CMK (cell line): ENCODE data around the gene CFH.
"Not testable (repeated sequence)": the region's sequence is repeated elsewhere in the genome, so short reads cannot be mapped to it uniquely, and the experiment has no call there.

Experiments
- DNase-seq: peaks from one replicate; pipeline ENCODE4 v3.0.0-alpha.2; 2010; ENCODE audit warnings: low read depth

Gene CFH

DNA sequence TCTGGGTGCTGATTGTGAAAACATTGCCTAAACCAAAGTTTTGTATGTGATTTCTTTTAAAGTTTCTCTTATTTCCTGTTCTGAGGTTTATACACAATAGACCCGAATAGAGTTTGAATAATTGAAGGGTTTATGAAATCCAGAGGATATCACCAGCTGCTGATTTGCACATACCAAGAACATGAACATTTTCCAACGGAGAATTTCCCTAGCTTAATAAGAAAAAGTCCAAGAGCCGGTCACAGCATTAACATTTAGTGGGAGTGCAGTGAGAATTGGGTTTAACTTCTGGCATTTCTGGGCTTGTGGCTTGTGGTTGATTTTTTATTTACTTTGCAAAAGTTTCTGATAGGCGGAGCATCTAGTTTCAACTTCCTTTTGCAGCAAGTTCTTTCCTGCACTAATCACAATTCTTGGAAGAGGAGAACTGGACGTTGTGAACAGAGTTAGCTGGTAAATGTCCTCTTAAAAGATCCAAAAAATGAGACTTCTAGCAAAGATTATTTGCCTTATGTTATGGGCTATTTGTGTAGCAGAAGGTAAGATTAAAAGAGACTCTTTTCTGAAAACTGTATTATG is at the start of gene CFH:
TSS of gene CFH (plus strand) at position 407 of the 579 bp plus-strand sequence. CDS start at position 482, 75 bp downstream.
- peak; percentile 29 for DNase-seq

DNA sequence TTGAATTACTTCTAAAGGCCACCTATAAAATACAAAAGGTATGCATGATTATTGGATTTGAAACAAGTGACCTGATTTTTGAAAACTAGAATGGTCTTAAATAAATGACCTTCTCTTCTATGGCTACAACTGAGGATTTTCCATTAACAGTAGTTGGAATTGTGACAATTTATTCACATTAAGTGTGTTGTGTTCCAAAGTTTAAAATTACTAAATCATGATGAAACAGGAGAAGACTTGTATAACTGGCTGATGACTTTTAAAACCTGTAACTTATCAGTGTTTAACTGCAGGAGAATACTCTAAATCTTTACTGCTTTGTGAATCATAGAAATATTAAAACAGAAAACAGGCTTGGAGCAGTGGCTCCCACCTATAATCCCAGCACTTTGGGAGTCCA is 48.2 kb upstream of the CFH start:
- DNase-seq, result no peak

DNA sequence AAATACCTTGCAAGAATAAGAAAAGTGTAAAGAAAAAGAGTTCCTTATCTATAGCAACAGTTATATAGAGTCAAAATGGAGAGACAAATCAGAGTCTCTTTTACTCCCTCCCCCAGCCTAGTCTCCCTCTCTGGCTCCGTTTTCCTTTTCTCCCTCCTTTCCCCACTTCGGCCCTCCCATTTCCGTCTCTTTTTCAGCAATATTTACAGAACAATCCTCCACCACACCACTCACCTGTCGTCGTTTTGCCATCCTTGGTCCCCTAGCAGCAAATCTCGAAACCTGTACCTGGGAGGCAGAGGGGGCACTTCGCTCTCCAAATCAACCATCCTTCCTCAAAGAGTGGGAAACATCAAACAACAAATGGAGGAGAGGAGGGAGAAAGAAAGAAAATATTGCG is 43.9 kb upstream of the CFH start:
- DNase-seq, result no peak

DNA sequence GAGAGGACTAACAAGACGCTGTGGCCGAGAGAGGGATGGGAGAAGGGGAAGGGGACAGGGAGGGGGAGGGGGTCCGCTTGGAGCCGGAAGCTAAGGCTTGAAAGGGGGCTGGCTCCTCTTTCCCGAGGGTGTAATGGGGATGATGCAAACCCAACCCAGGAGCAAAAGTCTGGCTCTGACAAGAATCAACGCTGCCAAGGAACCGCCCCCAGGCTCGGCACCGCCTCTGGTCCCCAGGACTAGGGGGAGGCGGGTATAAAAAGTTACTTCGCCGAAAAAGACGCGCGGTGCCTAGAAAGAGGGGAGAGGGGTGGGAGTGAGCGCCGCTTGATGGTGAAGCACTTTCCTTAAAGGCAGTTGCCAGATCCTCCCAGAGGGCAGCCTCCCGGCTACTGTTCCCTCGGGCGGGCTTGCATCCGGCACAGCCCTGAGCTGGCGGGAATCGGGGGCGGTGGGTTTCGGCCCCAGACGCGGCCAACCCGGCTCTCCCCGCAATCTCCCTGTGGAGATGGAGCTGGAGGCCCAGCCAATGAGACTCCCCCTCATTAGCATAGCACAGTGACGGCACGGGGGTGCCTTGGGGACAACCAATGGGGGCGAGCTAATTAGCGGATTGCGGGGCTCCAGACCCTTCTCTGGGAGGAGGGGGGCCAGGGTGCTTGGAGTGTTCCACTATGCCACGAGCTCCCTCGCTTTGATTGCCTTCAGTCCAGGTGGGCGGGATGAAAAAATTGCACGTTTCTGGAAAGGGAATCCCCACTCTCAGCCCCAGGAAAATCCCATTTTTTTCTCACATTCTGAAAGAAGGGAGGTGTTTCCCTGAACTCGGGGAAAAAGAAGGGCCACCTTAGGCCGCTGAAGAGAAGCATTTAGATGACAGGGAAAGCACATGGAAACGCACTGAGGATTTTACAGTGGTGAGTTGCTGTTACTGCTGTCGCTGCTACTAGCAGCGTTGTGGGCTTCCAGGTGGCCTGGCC is 43.2 kb upstream of the CFH start, which contains the start of gene KCNT2:
TSS of gene KCNT2 (minus strand) at position 51 of the 980 bp plus-strand sequence. CDS start 131 bp downstream, outside the sequence.
- DNase-seq, result no peak

DNA sequence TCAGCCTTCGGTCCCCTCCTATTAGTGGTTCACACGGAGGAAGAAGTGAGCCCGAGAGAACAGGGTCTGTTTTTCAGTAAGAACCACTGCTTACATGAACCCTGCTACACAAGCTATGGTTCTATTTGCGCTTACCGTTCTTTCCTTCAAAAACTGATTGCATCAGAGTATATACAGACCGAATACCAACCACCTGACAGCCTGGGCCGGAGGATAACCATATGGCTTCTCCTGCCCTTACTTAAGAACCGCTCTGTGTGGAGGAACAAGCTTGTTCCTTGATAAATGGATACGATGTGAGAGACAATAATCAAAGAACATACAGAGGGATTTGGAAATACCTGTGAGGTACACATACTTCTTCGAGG is 42.5 kb upstream of the CFH start:
- DNase-seq, result no peak

DNA sequence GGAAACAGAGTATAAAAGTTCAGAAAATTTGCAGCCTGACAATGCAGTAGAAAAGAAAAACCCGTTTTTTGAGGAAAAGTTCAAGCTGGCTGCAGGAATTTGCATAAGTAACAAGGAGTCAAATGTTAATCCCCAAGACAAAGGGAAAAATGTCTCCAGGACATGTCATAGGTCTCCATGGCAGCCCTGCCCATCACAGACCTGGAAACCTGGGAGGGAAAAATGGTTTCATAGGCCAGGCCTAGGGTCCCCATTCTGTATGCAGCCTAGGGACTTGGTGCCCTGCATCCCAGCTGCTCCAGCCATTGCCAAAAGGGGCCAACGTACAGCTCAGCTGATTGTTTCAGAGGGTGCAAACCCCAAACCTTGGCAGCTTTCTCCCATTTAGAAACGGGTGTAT is 40.0 kb upstream of the CFH start:
- no peak for DNase-seq

DNA sequence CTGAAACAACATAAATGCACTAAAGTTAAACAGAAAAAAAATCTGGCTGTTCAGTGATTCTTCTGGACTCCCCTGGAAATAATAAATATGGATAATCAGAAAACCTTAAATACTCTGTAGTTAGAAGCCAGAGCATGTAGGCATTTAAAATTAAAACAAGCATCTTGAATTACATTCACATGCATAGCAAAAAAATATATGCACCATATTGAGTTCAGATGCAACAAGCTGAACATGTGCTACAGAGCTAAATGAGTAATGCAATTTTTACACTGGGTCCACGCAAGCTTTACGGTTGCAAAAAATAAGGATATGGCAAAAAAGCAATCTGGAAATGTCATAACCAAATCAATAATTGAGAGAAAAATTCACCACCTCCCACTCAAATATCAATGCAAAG is 32.1 kb upstream of the CFH start:
- DNase-seq, result no peak

DNA sequence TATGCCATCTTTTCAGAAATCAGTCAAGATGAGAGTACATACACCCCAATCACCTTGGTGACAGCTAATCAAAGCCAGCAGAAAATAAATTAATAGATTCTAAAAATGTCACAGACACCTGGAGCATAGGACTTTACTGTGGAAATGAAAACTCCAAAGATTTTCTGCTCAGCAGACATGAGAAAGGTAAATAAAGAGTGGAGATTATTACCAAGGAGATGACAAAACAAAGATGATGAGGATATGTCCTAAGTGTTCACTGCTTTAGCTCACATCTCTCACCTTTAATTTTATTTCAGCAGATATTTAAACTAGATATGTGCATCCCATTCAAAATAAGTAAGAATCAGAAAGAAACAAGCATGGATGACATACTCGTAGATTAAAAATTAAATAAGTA is 28.8 kb upstream of the CFH start:
- DNase-seq, result no peak

DNA sequence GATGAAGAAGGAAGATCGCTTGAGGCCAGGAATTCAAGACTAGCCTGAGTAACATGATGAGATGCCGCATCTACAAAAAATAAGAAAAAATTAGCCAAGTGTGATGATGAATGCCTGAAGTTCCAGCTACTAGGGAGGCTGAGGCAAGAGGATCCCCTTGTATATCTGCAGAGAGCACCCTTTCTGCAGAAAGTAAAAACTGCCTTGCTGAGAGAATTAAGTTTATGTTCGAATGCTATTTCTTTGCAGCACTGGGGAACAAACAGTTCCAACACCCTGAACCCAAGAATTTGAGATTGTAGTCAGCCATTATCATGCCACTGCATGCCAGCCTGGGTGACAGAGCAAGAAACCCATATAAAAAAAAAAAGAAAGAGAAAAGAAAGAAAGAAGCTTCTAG is 23.0 kb upstream of the CFH start:
- DNase-seq, result no peak

DNA sequence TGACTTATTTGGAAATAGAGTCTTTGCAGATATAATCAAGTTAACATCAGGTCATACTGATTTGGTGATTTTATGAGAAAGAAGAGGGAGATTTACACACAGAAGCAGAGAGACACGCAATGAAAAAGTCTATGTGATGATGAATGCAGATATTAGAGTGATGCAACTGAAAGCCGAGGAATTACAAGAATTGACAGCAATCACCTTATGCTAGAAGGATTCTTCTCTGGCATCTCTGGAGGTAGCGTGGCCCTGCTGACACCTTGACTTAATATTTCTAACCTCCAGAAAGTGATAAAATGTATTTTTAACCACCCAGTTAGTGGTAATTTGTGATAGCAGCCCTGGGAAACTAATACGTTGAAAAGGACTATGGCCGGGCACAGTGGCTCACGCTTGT is 14.2 kb upstream of the CFH start:
- DNase-seq, result no peak

DNA sequence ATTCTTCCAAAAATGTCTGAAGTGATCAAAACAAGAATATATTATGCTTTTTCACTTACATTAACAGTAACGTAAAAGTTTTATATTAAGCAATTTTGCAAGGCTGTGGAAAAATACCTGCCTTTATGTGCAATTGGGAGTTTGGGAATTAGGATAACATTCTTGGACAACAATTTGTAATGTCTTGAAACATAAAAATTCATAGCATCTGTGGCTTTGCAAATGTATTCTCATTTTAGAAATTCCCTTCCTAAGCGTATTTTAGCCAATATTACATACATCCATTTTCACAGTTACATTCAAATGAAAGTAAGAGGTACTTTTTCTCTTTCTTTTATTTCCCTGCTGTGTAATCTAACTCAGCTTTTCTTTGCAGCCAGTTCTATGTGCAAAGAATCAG is 13.4 kb upstream of the CFH start:
- no peak for DNase-seq

DNA sequence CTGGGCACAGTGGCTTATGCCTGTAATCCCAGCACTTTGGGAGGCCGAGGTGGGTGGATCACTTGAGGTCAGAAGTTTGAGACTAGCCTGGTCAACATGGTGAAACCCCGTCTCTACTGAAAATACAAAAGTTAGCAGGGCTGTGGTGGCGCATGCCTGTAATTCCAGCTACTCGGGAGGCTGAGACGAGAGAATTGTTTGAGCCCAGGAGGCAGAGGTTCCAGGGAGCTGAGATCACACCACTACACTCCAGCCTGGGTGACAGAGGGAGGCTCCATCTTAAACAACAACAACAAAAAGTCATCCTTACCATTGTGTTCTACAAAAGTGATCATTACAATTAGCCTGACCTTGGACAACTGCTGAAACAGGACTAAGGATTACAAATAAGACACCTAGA is 12.6 kb upstream of the CFH start:
- DNase-seq, result not testable (repeated sequence)

DNA sequence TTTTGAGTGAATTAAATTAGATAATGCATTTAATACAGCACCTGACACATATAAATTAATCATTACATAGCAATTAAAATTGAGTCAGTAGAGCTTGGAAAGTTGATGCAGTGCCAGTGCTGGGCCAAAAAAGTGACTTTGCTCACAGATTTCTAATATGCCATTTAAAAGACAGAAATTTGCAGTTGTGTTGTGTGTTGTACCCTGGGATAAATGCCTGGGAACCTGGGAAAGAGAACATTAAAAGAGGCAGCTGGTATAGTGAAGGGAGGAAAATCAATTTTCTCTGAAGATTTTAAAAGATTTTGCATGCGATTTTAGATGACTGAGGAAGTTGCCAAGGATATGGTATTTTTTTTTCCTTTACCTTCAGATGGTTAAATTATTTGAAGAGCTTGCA is 10.9 kb upstream of the CFH start:
- DNase-seq, result no peak

DNA sequence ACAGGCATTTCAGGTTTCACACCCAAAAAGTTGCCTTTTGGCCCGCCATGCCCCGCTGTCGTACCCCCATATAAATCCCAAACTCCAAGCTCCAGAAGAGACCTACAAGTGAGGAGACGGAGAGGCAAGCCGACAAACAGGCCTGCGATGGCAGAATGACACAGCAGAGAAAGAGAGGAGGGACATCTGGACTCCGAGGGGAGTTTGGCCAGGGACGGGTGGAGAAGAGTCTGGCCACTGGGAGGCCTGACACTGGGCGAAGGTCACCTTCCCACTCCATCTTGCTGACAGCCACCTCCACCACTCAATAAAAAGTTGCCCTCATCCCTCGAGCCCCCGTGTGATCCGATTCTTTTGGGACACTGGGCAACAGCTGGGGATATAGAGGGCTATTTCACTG is 1.9 kb upstream of the CFH start:
- DNase-seq, result no peak

DNA sequence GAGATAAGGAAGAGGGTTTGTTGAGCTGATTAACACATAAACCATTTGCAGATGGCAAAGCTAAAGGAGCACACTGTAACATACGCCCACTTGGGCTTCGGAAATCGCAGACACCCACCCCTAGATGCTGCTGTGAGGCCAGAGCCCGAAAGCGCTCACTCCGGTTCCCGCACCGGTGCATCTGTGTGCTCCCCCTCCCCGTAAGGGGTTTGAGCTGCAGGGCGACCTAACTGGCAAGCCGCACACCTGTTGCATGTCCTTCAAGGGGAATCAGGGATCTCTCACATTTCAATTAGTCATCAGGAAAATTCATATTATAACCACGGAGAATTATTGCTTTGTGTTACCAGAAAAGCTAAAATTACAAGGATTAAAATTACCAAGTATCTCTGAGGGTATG is 1.4 kb upstream of the CFH start:
- no peak for DNase-seq

DNA sequence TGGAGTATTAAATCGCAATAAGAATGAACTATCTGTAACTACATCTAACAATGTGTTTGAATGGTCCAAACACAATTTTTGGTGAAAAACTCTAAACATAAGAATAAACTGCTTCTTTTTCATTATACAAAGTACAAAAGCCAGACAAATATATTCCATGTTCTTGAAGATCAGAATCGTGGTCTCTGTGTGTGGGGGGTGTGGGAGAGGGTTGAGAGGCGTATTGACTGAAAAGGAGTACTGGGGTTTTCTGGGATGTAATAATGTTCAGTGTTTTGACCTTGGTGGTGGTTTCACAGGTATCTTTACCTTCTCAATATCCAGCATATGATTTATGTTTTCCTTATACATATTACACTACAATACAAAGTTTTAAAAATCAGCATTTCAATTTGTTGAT is 764 bp upstream of the CFH start:
- DNase-seq, result no peak

DNA sequence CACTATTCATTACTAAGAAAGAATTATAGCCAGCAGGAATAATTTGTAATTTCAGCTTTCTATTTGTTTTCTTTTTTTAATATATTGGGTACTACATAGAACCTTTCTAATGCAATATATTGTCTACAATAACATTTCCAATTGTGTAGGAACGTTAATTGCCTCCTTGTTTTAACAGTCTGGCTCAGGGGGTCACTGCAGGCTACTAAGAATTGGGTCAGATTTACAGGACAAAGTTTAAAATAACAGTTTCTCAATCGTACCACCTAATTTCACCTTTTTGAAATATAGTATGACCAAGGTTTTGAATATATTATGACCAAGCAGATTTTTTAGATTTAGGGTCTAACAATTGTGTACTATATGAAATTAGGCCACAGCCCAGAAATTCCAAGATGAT is 2.4 kb downstream of the CFH start:
- no peak for DNase-seq

DNA sequence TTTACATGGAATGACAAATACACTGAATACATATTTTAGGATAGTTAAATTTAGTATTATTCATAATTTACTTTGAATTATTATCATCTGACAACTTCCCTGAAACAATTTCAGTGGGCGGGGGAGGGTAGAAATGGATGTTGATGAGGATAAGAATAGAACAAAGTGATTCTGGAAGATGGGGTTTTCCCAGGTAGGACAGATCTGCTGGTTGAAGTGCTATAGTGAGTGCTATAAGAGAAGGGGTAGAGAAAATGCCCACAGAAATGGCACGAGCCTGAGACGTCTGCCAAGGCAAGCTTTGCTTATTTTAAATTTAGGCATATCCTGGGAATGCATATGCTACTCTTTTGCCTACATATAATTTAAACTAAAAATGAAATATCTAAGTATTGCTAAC is 3.2 kb downstream of the CFH start:
- DNase-seq, result no peak

DNA sequence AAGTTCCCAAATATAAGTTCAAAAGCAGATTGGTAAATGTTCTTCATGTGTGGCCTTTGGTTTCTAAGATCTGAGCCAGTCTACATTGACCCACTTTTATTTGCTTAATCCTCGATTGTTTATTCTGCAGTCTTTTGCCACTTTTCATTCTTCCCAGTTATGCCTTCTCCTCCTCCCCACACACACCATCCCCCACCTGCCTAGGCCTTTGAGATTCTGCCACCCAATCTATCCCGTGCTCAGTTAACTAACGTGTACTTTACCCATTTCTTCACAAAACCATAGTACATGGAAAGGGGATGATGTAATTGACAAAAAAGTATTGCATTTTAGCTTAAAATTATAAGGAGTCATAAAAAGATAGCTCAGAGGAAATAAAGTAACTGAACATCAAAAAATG is 3.7 kb downstream of the CFH start:
- no peak for DNase-seq

DNA sequence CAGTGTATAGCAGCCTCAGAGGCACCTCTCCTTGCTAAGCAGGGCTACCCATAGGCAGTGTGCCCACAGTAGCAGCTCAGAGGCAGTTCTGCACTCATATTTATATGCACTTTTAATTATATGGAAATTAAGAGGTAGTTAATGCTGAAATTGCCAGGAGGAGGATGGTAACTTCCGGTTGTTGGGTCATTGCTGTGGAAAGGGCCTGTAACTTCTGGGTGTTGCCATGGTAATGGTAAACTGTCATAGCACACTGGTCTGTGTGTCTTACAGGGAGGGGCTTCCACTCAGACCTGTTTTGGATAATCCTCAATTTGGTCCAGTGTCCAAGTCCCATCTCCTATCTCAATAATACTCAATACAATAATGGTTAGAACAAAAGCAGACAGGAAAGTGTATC is 7.6 kb downstream of the CFH start:
- DNase-seq, result no peak

DNA sequence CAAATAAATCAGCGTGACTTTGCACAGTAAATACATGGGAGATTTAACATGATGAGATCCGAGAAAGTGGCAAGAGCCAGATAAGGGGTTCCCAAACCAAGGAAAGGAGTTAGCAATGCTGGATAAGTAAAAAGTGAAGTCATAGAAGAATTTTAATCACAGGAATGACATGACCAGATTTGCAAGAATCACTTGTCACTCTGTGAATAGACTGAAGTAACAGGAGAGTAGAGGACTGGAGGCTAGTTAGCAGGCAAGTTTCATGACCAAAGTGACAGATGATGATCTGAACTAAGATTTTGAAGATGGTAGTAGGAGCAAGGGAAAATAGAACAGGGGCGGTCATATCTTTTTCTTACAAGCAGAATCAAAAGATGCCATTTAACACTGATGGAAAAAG is 8.4 kb downstream of the CFH start:
- no peak for DNase-seq

DNA sequence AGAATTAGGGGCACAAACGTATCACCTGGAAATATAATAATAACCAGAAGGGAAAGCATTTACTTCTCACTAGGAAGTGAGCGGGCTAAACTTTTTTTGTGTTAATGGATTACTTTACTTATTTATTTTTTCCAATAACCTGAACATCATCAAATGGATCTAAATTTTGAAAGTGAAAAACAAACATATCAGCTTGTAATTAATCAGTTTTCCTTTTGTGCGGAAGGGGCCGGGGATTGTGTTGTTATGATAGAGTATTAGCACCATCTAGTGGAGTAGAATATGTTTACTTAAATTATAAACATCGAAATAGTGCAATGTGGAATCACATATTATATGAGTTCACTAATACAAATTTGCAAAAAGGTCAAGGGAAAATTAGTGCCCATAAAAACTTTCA is 9.0 kb downstream of the CFH start:
- no peak for DNase-seq

DNA sequence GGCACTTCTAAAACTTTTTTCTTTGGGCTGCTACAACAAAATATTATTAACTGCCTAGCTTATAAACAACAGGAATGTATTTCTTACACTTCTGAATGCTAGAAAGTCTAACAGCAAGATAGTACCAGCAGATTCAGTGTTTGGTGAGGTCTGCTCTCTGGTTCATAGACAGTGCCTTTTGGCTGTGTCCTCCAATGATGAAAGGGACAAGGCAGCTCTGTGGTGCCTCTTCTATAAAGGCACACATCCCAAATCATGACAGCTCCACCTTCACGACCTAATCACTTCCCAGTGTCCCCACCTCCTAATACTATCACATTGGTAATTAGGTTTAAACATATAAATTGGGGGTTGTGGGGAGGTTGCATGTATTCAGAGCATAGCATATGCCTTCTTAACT is 9.5 kb downstream of the CFH start:
- DNase-seq, result no peak

DNA sequence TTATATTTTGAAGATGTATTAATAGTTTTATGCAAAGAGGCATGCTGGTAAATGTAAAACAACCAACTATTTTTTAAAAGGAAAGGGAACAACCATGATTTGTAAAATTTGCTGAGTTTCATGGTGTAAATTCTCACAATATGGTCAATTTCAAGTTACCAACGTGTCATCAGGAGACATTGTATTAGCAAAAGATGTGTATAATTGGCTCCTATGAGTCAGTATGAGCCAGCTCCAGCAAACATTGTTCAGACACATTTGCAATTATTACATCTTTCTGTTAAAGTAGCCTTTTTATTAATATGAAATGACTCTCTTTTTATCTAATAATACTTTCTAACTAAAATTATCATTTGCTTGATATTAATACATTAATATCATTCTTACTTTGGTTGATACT is 15.3 kb downstream of the CFH start:
- DNase-seq, result no peak
